ENCODE data around the gene KIRREL3.

KIRREL3 gene

GRCh38 chr11:126480410-126481302 lies 519.9 kb downstream of the KIRREL3 start:
- in situ Hi-C loops (cut with HindIII; ENCODE audit: low sequenced_read_pairs): no loop called here
- H3K4me3 ChIP-seq (ENCODE audit: low read depth, low read length): no peak overlapping the region
- TF ChIP-seq, protein P1, sequence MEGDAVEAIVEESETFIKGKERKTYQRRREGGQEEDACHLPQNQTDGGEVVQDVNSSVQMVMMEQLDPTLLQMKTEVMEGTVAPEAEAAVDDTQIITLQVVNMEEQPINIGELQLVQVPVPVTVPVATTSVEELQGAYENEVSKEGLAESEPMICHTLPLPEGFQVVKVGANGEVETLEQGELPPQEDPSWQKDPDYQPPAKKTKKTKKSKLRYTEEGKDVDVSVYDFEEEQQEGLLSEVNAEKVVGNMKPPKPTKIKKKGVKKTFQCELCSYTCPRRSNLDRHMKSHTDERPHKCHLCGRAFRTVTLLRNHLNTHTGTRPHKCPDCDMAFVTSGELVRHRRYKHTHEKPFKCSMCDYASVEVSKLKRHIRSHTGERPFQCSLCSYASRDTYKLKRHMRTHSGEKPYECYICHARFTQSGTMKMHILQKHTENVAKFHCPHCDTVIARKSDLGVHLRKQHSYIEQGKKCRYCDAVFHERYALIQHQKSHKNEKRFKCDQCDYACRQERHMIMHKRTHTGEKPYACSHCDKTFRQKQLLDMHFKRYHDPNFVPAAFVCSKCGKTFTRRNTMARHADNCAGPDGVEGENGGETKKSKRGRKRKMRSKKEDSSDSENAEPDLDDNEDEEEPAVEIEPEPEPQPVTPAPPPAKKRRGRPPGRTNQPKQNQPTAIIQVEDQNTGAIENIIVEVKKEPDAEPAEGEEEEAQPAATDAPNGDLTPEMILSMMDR (IDR thresholded peaks at IDR 0.05; ENCODE audit: low read depth, low read length): peak; percentile 96
- peak; percentile 88 for DNase-seq (ENCODE audit: low read depth, low spot score)

DNA sequence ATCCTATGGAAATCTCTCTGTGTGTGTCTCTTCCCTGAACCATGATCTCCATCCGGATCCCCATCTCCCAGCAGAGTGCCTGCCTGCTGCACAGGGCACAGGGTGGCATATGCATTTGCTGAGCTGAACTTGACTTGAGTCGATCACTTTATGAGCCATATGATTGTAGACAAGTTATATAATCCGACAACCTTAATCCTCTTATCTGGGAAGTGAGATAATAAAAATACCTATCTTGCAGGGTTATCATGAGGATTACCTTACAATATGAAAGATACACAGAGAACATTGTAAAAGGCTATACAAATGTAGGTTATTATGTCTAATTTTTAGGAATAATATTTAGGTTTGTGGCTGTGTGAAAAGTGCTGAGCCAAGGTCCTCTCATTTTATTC lies 520.6 kb downstream of the KIRREL3 start:
- in situ Hi-C loops (cut with HindIII; ENCODE audit: low sequenced_read_pairs): no loop called here
- H3K4me3 ChIP-seq (ENCODE audit: low read depth, low read length): no peak overlapping the region
- TF ChIP-seq, protein P1 (IDR thresholded peaks at IDR 0.05; ENCODE audit: low read depth, low read length): no peak
- DNase-seq (ENCODE audit: low read depth, low spot score): no peak

DNA sequence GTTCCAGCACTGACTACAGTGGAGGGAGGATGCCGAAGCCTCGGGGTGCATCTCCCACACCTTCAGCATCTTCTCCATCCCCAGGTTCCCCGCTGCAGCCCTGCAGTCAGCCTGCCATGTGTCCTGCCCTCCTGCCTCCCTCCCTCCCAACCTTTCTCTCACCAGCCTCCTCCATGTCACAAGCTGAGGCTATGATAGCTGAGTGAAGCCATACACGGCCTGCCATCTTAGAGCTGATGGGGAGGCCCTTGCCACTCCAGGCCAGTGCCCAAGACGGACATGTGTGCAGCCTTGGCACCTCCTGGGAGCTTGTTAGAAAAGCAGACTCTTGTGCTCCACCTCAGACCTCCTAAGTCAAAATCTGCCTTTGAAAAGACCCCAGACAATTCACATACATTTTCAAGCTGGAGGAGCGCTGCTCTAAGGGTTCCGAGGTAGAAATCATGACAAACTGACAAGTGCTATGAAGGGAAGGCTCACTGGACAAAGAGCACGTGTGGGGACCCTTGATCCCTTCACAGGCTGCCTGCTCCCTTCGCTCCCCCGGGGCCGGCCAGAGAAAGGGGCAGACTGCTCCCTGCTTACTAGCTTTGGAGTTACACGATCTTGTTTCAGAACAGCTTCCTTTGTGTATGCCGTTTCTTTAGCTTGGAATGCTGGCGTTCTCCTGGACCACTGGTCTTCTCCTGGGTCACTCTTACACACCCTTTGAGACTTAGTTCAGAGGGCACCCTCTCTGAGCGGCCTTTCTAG lies 521.2 kb downstream of the KIRREL3 start:
- H3K4me3 ChIP-seq (ENCODE audit: low read depth, low read length): no peak overlapping the region
- in situ Hi-C loops (cut with HindIII; ENCODE audit: low sequenced_read_pairs): no loop called here
- no peak for DNase-seq (ENCODE audit: low read depth, low spot score)
- TF ChIP-seq, protein P1 (IDR thresholded peaks at IDR 0.05; ENCODE audit: low read depth, low read length): no peak

DNA sequence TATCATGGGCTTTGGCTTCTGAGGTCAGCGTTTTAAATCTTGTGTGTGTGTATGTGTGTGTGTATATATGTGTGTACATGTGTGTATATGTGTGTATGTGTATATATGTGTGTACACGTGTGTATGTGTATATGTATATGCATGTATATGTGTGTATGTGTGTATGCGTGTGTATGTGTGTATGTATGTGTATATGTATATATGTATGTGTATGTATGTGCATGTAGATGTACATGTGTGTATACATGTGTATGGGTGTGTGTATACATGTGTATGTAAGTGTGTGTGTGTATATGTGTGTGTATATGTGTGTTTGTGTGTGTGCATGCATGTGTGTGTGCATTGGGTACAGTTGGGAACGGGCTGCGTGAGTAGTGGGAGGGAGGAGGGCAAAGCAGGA lies 522.1 kb downstream of the KIRREL3 start:
- no peak overlapping the region for H3K4me3 ChIP-seq (ENCODE audit: low read depth, low read length)
- in situ Hi-C loops (cut with HindIII; ENCODE audit: low sequenced_read_pairs): no loop called here
- TF ChIP-seq, protein P1 (IDR thresholded peaks at IDR 0.05; ENCODE audit: low read depth, low read length): no peak
- no peak for DNase-seq (ENCODE audit: low read depth, low spot score)

- TF ChIP-seq, protein P1 (IDR thresholded peaks at IDR 0.05; ENCODE audit: low read depth, low read length): no peak
- in situ Hi-C loops (cut with HindIII; ENCODE audit: low sequenced_read_pairs): no loop called here
- no peak for DNase-seq (ENCODE audit: low read depth, low spot score)
- H3K4me3 ChIP-seq (ENCODE audit: low read depth, low read length): no peak overlapping the region
Observed at GRCh38 chr11:126477535-126478305, 522.9 kb downstream of the KIRREL3 start.

GRCh38 chr11:126476977-126477376 lies 523.6 kb downstream of the KIRREL3 start:
- TF ChIP-seq, protein P1 (IDR thresholded peaks at IDR 0.05; ENCODE audit: low read depth, low read length): no peak
- in situ Hi-C loops (cut with HindIII; ENCODE audit: low sequenced_read_pairs): no loop called here
- no peak overlapping the region for H3K4me3 ChIP-seq (ENCODE audit: low read depth, low read length)
- no peak for DNase-seq (ENCODE audit: low read depth, low spot score)

Data from astrocyte of the spinal cord (primary cell).